IPS DF 19.7 (cell line): ENCODE measurements around the gene RPL9.
"Not testable (repeated sequence)": the region's sequence is repeated elsewhere in the genome, so short reads cannot be mapped to it uniquely, and the experiment has no call there.

Experiments
- DNase-seq: peaks from one replicate; pipeline ENCODE4 v3.0.0-alpha.2; 2013; ENCODE audit warnings: low read depth, low spot score

The RPL9 gene

DNA sequence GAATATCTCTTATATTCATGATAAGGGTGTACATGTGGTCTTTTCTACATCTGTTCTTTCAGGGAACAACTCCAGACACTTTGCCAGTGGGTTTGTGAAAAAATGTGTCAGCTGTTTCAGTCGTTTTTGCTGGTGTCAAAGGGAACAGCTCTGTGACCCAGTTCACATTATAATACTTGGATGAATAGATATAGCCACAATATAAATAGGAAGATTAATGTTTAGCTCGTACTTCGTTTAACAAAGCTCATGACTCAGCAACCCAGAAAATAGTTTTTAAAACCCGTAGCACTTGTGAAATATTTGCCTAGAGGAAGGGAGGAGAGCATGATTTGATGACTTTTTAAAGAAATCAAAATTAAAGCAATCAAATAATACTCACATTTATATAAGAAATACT, 8.0 kb upstream of the RPL9 start:
- no peak for DNase-seq

DNA sequence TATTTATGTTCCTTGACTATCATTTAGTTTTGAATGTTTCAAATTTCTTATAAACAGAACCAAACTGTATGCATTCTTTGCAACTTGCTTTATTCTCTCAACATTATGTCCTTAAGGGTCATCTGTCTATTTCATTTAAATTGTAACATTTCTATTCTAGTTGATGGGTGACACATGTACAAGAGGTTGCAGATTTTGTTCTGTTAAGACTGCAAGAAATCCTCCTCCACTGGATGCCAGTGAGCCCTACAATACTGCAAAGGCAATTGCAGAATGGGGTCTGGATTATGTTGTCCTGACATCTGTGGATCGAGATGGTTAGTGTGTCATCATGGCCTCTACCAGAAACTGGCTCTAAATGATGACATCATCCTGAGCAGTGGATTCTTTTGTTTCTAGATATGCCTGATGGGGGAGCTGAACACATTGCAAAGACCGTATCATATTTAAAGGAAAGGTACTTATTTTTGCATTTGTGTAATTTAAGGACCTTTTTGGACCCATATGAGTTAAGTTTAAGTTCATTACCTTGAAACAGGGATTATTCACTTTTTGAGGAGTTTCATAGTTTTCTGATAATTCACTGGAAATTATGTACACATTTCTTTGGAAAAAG, 6.3 kb upstream of the RPL9 start:
- no peak for DNase-seq

DNA sequence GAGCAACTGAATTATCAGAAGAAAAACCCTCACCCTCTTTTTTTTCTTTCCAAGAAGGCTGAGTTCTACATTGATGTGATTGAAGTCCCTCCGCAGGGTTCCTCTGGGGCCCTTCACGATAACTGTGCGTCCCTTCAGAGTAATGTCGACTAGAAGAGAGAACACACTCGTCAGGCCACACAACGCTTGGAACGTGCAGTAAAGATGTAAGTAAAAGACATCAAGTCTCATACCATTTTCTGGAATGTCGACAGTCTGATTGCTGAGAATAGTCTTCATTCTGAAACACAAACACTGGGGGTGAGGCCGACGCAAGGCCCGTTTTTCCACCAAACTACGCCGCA, 589 bp downstream of the RPL9 start:
- DNase-seq, result not testable (repeated sequence)

DNA sequence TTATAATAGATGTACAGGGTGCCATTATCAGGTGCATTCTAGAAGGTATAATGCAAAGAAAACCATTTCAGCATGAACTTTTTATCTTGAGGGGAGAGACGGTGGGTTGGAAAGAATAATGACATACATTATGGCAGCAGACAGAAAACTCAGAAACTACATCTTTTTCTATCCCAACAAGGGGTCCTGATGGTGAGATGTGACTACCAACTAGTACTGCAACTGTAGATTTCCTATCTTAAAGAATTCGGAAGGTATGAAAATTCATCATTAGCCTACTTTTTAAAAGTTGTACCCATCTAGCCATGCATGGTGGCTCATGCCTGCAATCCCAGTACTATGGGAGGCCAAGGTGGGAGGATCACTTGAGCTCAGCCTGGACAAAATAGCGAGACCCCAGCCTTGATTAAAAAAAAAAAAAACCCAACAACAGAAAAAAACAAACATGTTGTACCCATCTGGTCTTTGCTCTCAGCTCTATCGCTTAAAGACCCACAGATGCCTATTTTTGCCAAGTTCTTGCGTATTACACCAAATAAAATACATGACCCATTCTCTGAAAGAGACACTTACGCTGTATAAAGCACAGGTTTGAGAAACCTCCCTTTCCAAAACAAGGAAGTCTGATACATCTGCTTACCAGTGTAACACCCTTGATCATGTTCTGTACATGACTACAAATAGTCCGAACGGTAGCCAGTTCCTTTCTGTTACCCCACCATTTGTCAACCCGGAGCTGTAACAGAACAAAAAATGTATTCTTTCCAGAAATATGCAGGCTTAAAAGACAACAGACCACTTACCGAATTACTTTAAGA, 1.6 kb downstream of the RPL9 start:
- DNase-seq, result no peak

DNA sequence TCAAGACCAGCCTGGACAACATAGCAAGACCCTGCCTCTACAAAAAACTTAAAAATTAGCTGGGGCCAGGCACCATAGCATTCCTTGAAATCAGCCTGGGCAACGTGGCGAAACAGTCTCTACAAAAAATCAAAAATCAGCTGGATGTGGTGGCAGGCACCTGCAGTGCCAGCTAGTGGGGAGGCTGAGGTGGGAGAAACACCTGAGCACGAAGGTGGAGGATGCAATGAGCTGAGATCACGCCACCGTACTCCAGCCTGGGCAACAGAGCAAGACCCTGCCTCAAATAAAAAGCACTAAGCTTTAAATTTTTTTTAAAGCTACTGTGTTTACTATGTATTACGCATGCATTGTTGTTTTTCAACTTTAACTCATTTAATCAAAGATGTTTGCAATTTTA, 3.2 kb downstream of the RPL9 start:
- no peak for DNase-seq

DNA sequence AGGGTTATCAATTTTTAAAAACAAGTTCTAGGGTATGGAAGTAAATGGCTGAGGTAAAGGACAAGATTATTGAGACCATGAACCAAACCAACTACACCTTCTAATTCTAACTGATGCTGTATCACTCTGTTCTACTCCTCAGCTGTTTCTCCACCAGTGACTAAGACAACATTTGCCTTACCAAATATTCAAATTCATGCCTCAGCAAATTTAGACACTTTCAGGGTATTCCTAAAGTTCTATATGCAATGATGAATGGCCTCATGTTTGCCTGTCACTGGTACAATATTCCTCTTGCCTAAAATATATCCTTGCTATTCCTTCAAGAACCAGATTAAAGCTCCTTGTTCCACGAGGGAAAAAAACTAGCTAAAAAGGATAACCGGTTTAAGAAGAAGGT, 5.0 kb downstream of the RPL9 start:
- no peak for DNase-seq

DNA sequence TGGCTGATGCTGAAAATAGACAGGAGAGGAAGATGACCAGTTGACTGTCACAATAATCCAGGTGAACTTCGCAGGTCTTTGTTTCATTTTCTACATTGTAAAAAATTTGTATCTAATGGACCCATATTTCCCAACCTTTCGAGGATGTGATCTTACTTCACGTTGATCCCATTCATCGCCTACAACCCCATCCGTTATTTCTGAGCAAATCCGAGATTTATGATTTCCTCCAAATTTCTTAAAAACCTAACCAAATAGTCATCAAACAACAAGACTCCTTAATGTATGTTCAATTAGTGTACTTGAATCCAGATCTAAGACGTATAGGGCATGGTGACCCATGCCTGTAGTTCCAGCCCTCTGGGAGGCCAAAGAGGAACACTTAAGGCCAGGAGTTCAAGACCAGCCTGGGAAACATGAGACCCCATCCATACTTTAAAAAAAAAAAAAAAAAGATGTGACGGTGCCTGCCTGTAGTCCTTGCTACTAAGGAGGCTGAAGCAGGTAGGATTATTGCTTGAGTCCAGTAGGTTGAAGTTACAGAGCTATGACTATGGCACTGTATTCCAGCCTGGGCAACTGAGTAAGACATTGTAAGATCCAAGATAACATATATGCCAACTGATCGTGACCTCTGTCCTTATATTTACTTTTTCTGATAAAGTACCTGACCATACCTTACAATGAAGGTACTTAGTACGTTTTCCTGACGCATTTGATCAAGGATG, 5.7 kb downstream of the RPL9 start:
- no peak for DNase-seq

DNA sequence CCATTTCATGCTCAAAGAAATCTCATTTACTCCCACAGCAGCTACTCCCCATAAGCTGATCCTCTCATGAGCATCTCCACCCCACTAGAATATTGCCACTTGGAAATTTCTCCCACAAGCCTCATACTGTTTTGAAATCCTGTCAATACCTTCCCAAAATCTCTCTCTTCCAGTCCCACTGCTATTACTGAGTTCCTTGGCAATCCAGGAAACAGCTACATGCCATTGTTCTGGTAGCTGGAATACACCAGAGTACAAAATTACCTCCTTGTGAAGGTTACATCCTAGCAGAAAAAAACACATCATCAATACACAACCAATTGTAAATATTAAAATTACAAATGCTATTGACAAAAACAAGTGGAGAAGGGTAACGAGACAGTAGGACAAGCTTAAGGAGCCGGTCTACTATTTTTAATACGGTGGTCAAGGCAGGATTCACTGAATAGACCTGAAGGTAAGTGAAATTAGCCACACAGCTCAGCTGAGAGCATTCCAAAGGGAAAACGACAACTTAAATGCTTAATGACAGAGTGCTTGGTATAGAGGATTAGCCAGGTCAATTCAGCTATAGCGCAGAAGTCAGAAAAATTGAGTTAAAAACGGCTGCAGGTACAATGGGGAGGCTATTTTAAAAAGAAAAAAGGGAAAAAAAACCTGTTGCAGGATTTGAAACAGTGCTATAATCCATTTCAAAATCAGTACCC, 6.4 kb downstream of the RPL9 start:
- DNase-seq, result no peak

DNA sequence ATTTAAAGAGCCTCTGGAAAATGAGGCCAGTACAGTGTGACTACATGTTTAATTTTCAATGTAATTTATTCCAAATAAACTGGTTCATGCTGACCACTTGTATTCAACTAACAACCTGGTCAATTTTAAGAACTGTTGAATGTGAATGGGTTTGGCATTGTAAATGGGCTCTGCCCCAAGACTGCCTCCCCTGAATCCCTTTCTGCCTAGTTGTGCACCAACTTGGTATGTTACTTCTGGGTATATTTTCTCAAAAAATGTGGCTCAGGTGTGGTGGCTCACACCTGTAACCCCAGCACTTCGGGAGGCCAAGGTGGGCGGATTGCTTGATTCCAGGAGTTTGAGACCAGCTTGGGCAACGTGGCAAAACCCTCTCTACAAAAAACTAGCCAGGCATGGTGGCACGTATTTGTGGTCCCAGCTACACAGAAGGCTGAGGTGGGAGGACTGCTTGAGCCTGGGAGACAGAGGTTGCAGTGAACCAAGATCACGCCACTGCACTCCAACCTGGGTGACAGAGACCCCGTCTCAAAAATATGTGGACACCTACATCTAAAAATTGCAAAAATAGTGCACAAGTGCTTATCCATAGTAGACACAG, 7.2 kb downstream of the RPL9 start:
- no peak for DNase-seq

DNA sequence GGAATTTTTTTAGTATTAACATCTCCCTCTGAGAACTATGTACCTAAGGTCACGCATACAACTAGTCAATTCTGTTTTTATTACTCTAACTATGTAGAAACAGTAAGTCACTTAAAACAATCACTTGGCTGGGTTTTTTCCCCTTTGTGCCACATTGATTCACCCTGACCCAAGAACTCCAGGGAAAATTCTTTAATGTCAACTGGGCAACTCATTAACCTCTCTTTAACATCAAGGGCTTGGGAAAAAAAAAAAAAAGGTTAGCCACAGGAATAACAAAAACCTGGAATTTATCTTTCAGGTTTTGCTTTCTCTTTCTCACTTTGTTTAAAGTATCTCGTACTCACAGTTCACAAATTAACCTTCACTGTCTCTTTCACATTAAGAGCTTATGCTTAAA, 8.1 kb downstream of the RPL9 start:
- no peak for DNase-seq

DNA sequence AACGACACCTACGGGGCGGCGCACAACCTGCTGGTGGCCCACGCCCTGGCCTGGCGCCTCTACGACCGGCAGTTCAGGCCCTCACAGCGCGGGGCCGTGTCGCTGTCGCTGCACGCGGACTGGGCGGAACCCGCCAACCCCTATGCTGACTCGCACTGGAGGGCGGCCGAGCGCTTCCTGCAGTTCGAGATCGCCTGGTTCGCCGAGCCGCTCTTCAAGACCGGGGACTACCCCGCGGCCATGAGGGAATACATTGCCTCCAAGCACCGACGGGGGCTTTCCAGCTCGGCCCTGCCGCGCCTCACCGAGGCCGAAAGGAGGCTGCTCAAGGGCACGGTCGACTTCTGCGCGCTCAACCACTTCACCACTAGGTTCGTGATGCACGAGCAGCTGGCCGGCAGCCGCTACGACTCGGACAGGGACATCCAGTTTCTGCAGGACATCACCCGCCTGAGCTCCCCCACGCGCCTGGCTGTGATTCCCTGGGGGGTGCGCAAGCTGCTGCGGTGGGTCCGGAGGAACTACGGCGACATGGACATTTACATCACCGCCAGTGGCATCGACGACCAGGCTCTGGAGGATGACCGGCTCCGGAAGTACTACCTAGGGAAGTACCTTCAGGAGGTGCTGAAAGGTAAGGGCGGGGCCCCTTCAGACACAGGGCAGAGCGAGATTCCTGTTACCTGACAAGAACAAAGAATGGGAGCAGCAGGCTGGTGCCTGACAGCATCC, 11.7 kb downstream of the RPL9 start:
- DNase-seq, result peak; percentile 75

DNA sequence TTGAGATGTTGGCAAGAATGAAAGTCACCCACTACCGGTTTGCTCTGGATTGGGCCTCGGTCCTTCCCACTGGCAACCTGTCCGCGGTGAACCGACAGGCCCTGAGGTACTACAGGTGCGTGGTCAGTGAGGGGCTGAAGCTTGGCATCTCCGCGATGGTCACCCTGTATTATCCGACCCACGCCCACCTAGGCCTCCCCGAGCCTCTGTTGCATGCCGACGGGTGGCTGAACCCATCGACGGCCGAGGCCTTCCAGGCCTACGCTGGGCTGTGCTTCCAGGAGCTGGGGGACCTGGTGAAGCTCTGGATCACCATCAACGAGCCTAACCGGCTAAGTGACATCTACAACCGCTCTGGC, 12.3 kb downstream of the RPL9 start:
- no peak for DNase-seq

DNA sequence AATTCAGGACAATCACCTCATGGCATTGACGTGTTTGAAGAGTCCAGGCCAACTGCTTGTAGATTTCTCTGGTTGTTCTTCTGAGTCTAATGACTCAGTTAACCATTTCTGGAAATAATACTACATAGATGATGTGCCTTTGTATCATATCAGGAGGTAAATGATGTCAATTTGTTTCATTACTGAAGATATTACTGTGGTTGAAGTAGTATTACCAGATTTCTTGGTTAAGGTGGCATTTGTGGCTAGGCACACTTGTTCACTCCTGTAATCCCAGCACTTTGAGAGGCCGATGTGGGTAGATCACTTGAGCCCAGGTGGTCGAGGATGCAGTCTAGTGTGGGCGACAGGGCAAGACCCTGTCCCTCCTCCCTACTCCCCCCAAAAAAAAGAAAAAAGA, 15.7 kb downstream of the RPL9 start:
- no peak for DNase-seq

DNA sequence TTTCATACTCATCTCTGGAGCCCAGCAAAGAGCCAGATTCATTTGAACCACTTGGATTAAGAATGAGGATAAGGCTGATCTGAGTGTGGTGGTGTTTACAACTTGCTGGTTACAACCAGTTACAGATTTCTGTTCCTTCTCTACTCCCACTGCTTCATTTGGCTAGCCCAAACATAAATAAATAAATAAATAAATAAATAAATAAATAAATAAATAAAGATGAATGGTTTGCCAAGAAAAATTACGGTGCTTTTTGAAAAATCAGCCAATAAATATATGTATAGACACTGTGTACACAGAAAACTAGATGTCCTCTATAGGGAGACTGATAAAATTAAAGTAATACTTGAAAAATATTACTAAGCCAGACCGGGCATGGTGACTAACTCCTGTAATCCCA, 17.1 kb downstream of the RPL9 start:
- DNase-seq, result no peak

DNA sequence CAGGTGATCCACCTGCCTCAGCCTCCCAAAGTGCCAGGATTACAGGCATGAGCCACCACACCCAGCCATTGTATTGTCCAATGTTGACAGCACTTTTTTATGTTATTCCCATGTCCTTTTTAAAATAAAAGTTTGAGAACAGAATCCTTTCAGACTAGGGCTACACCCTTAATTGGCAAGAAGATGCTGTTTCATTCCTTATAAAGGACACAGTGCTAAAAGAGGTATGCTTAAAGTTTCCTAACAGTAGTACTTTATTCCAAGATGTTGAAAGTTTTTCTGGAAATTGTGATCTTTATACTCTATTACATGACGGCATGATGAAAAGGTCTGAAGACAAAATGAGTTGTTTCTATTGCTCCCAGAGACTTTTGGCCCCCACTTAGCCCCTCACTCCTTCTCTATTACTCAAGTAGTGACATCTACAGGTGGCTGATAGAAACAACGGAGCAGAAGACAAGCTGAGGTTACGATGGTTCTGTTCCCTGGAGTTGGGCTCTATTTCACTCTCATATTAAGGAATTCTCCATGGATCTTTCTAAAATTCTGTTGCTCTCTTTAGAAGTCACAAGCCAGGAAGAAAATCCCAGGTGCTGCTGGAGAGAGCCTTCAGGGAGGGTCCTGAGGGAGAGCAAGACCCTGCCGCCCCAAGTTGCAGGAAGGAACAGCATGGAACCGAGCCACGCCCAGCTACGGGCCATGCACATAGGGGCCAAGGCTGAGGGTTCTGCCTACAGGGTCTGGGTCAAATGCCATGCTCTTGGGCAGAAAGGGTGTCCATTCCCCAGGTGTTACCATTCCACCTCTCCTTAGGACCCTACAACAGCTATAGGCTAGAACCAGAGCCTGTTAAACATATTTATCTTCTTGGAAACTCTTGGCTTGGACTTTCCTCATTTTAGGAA, 22.8 kb downstream of the RPL9 start:
- DNase-seq, result no peak

DNA sequence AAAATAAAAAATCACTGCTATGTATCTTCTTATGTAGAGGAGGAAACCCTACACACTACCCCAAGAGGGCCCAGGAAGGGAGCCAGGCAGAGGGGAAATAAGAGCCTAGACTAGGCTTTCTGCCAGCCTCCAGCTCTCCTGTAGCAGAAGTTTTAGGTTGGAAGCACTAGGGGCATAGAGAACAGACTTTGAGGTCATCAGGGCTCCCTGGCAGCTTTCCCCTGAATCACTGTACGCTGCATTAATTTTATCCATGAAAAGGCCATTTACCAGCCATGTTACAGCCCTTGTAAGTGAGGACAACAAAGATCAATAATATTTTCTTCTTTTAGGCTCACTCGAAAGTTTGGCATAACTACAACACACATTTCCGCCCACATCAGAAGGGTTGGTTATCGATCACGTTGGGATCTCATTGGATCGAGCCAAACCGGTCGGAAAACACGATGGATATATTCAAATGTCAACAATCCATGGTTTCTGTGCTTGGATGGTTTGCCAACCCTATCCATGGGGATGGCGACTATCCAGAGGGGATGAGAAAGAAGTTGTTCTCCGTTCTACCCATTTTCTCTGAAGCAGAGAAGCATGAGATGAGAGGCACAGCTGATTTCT, 24.7 kb downstream of the RPL9 start:
- DNase-seq, result no peak

DNA sequence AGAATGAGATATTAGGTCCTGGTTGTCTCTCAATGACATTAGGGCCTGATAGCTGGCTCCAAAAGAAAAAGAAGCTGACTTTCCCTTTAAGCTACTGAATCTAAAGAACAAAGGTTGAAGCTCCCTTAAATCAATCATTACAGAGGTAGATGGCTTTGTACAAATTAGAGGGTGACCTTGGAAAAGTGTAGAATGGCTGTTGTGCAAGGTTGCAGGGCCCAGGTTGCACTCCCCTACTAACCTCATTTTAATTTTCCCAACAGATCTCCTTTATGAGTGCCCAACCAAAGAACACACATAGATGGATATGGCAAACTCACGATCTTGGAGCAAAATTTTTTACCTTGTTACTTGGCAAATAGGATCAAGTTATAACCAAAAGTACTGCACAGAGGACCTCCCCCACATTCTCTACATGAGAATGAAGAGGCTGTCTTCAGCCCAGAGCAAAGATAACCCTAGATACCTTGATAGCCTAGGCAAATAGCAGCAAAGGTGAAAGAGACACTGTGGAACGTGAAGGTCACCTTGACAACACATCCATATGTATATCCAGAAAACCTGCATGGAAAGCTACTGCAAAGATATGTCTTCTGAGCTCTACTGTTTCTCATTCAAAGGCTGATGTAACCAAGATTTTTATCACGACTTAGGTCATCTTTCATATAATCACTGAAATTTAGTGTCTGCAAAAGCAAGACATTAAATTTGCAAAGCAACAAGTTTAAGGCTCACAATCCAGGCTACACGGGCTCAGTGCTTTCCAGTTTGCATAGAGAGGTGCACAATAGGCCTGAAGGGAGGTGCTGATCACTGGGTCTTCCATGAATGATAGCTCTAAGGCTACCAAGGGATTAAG, 29.0 kb downstream of the RPL9 start:
- DNase-seq, result no peak

DNA sequence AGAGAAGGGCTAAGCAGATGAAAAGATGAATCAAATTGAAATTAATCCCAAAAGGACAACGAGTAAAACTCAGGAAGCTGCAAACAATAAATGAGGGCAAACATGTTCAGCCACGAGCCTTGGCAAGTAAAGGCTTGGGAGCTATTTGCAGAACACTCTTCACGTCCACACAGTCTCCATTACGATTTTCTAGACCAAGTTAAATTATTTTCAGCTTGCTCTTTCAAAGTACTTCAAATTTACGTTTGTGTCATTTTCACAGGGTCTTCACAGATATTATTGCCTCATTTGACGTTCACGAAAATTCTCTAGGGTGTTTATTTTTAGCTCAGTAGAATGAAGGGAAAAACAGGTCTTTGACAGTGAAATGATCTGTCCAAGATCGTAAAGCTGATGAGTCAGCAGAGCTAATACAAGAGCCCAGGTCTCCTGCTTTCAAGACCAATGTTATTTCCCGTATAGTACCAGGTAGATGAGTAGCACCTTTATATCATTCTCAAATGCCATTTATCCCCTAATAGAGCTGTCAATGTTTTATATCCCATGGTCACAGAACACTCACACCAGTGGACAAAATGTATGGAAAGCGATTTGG, 31.1 kb downstream of the RPL9 start:
- DNase-seq, result no peak
